Measurements from ENCODE around the gene SKIDA1.

DNA sequence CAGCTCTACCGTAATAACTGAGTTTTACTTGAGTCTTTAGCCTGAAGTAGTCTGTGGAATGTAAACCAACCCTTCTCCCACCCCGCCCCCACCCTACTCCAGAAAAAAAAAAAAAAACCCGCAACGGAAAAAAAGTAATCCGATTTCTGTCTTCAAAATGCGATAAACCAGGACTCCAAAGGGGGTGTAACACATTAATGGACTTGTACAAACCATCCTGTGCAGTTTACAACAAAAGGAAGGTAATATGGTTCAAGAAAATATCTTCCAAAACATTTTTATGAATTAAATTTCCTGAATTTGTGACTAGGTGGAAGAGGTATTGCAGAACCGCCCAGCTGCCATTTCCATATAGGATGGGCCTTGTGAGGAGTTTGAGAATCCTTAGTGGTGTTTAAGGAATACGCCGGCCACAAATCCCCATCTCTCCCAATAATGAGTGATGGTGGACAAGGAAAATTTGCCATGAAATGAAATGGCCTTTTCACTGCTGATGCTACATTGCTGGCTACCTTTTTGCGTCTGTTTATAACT lies 10.6 kb downstream of the SKIDA1 start:
- TF ChIP-seq, protein P1, sequence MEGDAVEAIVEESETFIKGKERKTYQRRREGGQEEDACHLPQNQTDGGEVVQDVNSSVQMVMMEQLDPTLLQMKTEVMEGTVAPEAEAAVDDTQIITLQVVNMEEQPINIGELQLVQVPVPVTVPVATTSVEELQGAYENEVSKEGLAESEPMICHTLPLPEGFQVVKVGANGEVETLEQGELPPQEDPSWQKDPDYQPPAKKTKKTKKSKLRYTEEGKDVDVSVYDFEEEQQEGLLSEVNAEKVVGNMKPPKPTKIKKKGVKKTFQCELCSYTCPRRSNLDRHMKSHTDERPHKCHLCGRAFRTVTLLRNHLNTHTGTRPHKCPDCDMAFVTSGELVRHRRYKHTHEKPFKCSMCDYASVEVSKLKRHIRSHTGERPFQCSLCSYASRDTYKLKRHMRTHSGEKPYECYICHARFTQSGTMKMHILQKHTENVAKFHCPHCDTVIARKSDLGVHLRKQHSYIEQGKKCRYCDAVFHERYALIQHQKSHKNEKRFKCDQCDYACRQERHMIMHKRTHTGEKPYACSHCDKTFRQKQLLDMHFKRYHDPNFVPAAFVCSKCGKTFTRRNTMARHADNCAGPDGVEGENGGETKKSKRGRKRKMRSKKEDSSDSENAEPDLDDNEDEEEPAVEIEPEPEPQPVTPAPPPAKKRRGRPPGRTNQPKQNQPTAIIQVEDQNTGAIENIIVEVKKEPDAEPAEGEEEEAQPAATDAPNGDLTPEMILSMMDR (IDR thresholded peaks at IDR 0.05), result no peak
- no peak for TF ChIP-seq POLR2A (IDR thresholded peaks at IDR 0.05)

Data from breast epithelium (tissue), 3 donors.